ENCODE data around the gene ITPR1.

- TF ChIP-seq CEBPB (IDR thresholded peaks at IDR 0.05; ENCODE audit: low read depth, low read length) = no peak
- TF ChIP-seq CTCF (conservative IDR thresholded peaks at IDR 0.05; ENCODE audit: low read depth, low read length) = no peak
- no peak for TF ChIP-seq USF2 (IDR thresholded peaks at IDR 0.05; ENCODE audit: low read depth, low read length)
- no peak for TF ChIP-seq POLR2A (IDR thresholded peaks at IDR 0.05; ENCODE audit: low read depth, low read length)
- TF ChIP-seq SMC3 (IDR thresholded peaks at IDR 0.05; ENCODE audit: low read depth, low read length) = no peak
Measured at GRCh38 chr3:4816306-4816705, 323.2 kb downstream of the ITPR1 start.
